Cardiac muscle cell (in vitro differentiated cells and primary cell): ENCODE measurements around the gene FAM184B. TPM values are rescaled to one million over a fixed set of nuclear protein-coding genes. Genes with fewer than 3 reads are reported as not detected.

Experiments used
- DNase-seq, 2 donors: peaks; one replicate each; pipeline versions ENCODE4 v3.0.0 to v3.0.0-alpha.2; 2010 to 2017; ENCODE audit warnings: low read depth in 1 of 2, low spot score in 1 of 2
- H3K27ac ChIP-seq: fragments of 200-600 bp; sonication (generic); 2 replicates; pipeline ENCODE4 v1.5.1; 2016
- H3K27me3 ChIP-seq: fragments of 200-600 bp; sonication (generic); 2 replicates; pipeline ENCODE4 v1.6.0; 2016; ENCODE audit warnings: control low read depth
- H3K36me3 ChIP-seq: fragments of 200-600 bp; sonication (generic); 2 replicates; pipeline ENCODE4 v1.5.1; 2016; ENCODE audit warnings: control low read depth
- H3K4me1 ChIP-seq: fragments of 200-600 bp; sonication (generic); 2 replicates; pipeline ENCODE4 v1.8.1; 2017; ENCODE audit warnings: low read depth, mild to moderate bottlenecking, mixed run types
- H3K4me3 ChIP-seq: fragments of 200-600 bp; sonication (generic); 2 replicates; pipeline ENCODE4 v1.5.1; 2016; ENCODE audit warnings: mild to moderate bottlenecking
- H3K9me3 ChIP-seq: fragments of 200-600 bp; sonication (generic); 2 replicates; pipeline ENCODE4 v1.5.1; 2017; ENCODE audit warnings: low read depth, mild to moderate bottlenecking, control low read depth
- polyA plus RNA-seq: library from polyadenylated mRNA; unstranded; fragments of >200 nt; fragmentation: Nextera tagmentation; extraction: Ambion mirVana; gene quantifications from 2 replicates; pipeline ENCODE4 v1.2.1, GENCODE V29; 2016
- total RNA-seq: library from RNA; depleted of rRNA; stranded (reverse); fragments of >200 nt; gene quantifications from 2 replicates; pipeline ENCODE4 v1.2.3, GENCODE V29; 2016
- TF ChIP-seq, protein P1 (sequence below): IDR thresholded peaks from 2 replicates; pipeline ENCODE4 v1.5.1; 2012; ENCODE audit warnings: low read depth, mild to moderate bottlenecking, low read length

FAM184B gene
- total and polyA plus RNA-seq, 2 experiments from 2014 or later, result not detected

DNA sequence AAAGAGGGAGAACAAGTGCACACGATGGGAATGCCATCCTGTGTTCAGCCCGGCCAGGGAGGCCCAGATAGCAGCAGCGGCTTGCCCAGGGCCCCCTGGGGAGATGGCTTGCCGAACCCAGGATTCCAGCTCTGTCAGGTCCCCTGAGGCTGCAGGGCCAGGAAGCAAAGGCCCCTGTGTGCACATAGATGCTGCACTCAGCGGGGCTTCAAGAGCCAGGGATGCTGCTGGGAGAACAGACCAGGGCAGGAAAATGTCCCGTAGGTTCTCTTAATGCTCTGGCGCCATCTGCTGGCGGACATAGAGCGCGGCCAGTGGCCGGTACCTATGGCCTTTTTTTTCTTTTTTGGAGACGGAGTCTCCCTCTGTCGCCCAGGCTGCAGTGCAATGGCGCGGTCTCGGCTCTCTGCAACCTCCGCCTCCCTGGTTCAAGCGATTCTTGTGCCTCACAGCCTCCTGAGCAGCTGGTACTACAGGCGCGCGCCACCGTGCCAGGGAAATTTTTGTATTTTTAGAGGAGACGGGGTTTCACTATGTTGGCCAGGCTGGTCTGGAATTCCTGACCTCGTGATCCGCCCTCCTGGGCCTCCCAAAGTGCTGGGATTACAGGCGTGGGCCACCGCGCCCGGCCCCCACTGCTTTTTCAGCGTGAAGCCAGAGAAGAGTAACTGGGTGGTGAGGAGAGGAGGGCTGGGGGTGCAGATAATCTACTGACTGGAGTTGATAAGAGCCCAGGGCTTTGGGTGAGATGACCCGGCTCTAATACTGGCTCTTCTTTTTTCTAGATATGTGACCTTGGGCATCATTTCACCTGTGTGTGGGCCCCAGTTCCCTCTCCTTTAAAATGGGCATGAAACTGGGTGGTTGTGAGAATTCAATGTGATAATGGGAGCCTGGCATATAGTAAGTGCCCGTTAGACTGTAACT is 144.5 kb downstream of the FAM184B start:
- H3K27ac ChIP-seq, result no peak overlapping the region
- TF ChIP-seq, protein P1, sequence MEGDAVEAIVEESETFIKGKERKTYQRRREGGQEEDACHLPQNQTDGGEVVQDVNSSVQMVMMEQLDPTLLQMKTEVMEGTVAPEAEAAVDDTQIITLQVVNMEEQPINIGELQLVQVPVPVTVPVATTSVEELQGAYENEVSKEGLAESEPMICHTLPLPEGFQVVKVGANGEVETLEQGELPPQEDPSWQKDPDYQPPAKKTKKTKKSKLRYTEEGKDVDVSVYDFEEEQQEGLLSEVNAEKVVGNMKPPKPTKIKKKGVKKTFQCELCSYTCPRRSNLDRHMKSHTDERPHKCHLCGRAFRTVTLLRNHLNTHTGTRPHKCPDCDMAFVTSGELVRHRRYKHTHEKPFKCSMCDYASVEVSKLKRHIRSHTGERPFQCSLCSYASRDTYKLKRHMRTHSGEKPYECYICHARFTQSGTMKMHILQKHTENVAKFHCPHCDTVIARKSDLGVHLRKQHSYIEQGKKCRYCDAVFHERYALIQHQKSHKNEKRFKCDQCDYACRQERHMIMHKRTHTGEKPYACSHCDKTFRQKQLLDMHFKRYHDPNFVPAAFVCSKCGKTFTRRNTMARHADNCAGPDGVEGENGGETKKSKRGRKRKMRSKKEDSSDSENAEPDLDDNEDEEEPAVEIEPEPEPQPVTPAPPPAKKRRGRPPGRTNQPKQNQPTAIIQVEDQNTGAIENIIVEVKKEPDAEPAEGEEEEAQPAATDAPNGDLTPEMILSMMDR, result peak; percentile 90
- no peaks in the 10 kb centered on the region for H3K27me3 ChIP-seq
- H3K36me3 ChIP-seq, result peaks cover 25% of the 10 kb centered on the region
- no peak overlapping the region for H3K4me3 ChIP-seq
- DNase-seq, result peak; percentile 82 to 85
- H3K4me1 ChIP-seq, result no peaks in the 10 kb centered on the region
- no peaks in the 10 kb centered on the region for H3K9me3 ChIP-seq

DNA sequence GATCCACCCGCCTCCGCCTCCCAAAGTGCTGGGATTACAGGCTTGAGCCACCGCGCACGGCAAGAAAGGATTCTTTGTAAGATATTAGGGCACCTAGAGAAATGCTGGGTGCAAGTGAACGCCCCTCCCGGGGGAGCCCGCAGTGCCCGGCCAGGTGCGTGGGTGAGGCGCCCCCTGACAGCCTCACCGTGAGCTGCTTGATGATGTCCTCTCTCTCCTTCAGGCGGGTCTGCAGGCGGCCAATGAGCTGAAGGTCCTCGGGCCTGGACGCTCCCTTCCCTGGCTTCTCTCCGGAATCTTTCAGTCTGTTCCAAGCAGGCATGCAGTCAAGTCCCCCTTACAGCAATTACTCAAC is 145.1 kb downstream of the FAM184B start:
- Histone ChIP-seq H3K27me3 (no peaks in the 10 kb centered on the region), H3K4me1 (no peaks in the 10 kb centered on the region), H3K36me3 (peaks cover 25% of the 10 kb centered on the region), H3K4me3 (no peak overlapping the region), H3K9me3 (no peaks in the 10 kb centered on the region), H3K27ac (no peak overlapping the region)
- no peak for DNase-seq
- TF ChIP-seq, protein P1, result no peak

DNA sequence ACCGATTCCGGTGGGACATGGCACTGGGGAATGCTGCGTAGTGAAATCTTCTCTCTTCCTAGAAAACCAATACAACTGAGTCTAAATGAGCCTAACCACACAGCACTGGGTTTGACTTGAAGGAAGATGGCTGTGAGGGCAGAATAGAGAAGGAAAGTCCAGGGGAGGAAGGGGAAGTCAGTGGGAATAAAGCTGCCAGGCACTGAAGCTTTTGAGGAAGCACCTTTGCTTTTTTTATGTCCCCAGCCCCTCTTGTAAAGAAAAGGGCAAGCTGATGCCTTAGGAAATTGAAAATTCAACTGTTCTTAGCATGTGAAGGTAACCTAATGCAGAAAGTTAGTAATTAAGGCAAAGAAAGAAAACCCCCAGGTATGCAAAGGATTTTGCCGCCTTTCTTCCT is 146.4 kb downstream of the FAM184B start:
- TF ChIP-seq, protein P1, result no peak
- no peak for DNase-seq
- H3K36me3 ChIP-seq, result peaks cover 35% of the 10 kb centered on the region
- H3K9me3 ChIP-seq, result no peaks in the 10 kb centered on the region
- no peak overlapping the region for H3K4me3 ChIP-seq
- H3K4me1 ChIP-seq, result no peaks in the 10 kb centered on the region
- H3K27ac ChIP-seq, result no peak overlapping the region
- H3K27me3 ChIP-seq, result no peaks in the 10 kb centered on the region

DNA sequence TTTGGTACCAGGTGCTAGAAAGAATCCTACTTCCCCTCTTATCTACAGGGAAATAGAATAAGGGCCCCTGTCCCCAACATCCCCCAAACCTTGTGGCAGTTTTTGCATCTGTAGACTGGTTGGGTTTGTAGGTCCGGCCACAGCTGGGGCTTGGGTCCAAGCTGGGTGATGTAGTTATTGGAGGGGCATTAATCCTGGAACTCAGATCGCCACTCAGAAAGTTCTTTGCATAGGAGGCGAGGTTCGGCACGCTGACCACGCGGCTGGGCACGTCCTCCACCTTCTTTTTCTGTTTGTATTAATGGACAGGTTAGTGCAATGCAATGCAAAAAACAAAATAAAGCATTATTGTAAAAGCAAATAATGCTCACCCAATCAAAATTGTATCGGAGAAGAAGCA is 147.8 kb downstream of the FAM184B start:
- H3K4me3 ChIP-seq, result no peak overlapping the region
- H3K4me1 ChIP-seq, result no peaks in the 10 kb centered on the region
- TF ChIP-seq, protein P1, result no peak
- H3K9me3 ChIP-seq, result no peaks in the 10 kb centered on the region
- DNase-seq, result no peak
- no peaks in the 10 kb centered on the region for H3K27me3 ChIP-seq
- H3K36me3 ChIP-seq, result peaks cover 45% of the 10 kb centered on the region
- no peak overlapping the region for H3K27ac ChIP-seq

DNA sequence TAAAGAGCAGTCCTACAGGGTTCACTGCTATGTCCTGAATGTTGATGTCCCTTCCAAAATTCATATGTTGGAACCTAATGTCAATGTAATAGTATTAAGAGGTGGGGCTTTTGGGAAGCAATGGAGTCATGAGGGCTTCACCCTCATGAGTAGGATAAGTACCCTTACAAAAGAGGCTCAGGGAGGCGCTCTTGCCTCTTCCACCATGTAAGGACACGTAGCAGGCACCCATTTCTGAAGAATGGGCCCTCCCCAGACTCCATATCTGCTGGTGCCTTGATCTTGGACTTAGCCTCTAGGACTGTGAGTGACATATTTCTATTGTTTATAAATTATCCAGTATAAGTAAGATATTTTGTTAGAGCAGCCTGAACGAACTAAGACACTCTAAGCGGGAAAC is 151.2 kb downstream of the FAM184B start:
- TF ChIP-seq, protein P1, result no peak
- peaks cover 65% of the 10 kb centered on the region for H3K36me3 ChIP-seq
- H3K27ac ChIP-seq, result no peak overlapping the region
- no peak for DNase-seq
- no peaks in the 10 kb centered on the region for H3K4me1 ChIP-seq
- no peaks in the 10 kb centered on the region for H3K27me3 ChIP-seq
- H3K4me3 ChIP-seq, result no peak overlapping the region
- no peaks in the 10 kb centered on the region for H3K9me3 ChIP-seq
